HK-2 (cell line): ENCODE data around the gene CPNE5.

Experiments
- DNase-seq: peaks from one replicate; pipeline ENCODE4 v3.0.0-alpha.2; 2018; ENCODE audit not compliant: unreplicated experiment

The CPNE5 gene

GRCh38 chr6:36766399-36766945 is 72.8 kb downstream of the CPNE5 start:
- no peak for DNase-seq

GRCh38 chr6:36765594-36766398 is 73.4 kb downstream of the CPNE5 start:
- DNase-seq = peak; percentile 74

GRCh38 chr6:36765190-36765589 is 74.1 kb downstream of the CPNE5 start:
- no peak for DNase-seq

GRCh38 chr6:36762123-36762522 is 77.1 kb downstream of the CPNE5 start:
- DNase-seq = no peak

GRCh38 chr6:36760685-36761435 is 78.4 kb downstream of the CPNE5 start:
- DNase-seq = no peak

GRCh38 chr6:36759148-36759759 is 80.0 kb downstream of the CPNE5 start:
- DNase-seq = peak; percentile 76

- no peak for DNase-seq
Measured at GRCh38 chr6:36758516-36759147, 80.6 kb downstream of the CPNE5 start.

- no peak for DNase-seq
Measured at GRCh38 chr6:36757943-36758508, 81.2 kb downstream of the CPNE5 start.

GRCh38 chr6:36757206-36757605 is 82.0 kb downstream of the CPNE5 start:
- DNase-seq = no peak

- DNase-seq = no peak
Measured at GRCh38 chr6:36756786-36757185, 82.5 kb downstream of the CPNE5 start.

GRCh38 chr6:36755435-36756348 is 83.6 kb downstream of the CPNE5 start:
- DNase-seq = peak; percentile 46

GRCh38 chr6:36754582-36755434 is 84.4 kb downstream of the CPNE5 start:
- no peak for DNase-seq

GRCh38 chr6:36753671-36754405 is 85.4 kb downstream of the CPNE5 start:
- no peak for DNase-seq

GRCh38 chr6:36752886-36753506 is 86.2 kb downstream of the CPNE5 start:
- no peak for DNase-seq

GRCh38 chr6:36752187-36752885 is 86.9 kb downstream of the CPNE5 start:
- DNase-seq = no peak

- DNase-seq = no peak
Measured at GRCh38 chr6:36751833-36752186, 87.4 kb downstream of the CPNE5 start.

GRCh38 chr6:36751091-36751490 is 88.2 kb downstream of the CPNE5 start:
- no peak for DNase-seq
